Lung (tissue), 12 donors: ENCODE data around the gene DNAJC30. TPM values are rescaled to one million over a fixed set of nuclear protein-coding genes. Genes with fewer than 3 reads are reported as not detected.
"Not testable (repeated sequence)": the region's sequence is repeated elsewhere in the genome, so short reads cannot be mapped to it uniquely, and the experiment has no call there.

Experiments
- ATAC-seq: fragments of 200-7000 bp; cut with Tn5 transposase; one replicate; pipeline ENCODE4 v1.9.1; 2020; ENCODE audit warnings: moderate number of reproducible peaks; ENCODE audit not compliant: insufficient read depth, low FRiP score
- DNase-seq, 3 donors: peaks; one replicate each; pipeline ENCODE4 v3.0.0-alpha.2; 2013 to 2017
- H3K27ac ChIP-seq, 2 donors: one replicate each; pipeline ENCODE4 v1.5.1; 2013; ENCODE audit warnings: mild to moderate bottlenecking in 2 of 2, moderate library complexity in 2 of 2, control low read depth in 1 of 2, inconsistent platforms in 1 of 2, low read depth in 1 of 2, low read length in 1 of 2
- H3K27me3 ChIP-seq, 3 donors: one replicate each; pipeline ENCODE4 v1.5.1; 2013; ENCODE audit warnings: low read length in 2 of 3; ENCODE audit not compliant: control insufficient read depth in 3 of 3, insufficient read depth in 3 of 3
- H3K36me3 ChIP-seq, 4 donors: one replicate each; pipeline ENCODE4 v1.5.1; 2013; ENCODE audit warnings: low read length in 4 of 4, mild to moderate bottlenecking in 1 of 4, moderate library complexity in 1 of 4; ENCODE audit not compliant: control insufficient read depth in 4 of 4, insufficient read depth in 4 of 4
- H3K4me1 ChIP-seq, 5 donors: one replicate each; pipeline ENCODE4 v1.5.1; 2013; ENCODE audit warnings: low read length in 5 of 5, mild to moderate bottlenecking in 2 of 5, moderate library complexity in 1 of 5; ENCODE audit not compliant: control insufficient read depth in 5 of 5, insufficient read depth in 5 of 5
- H3K4me3 ChIP-seq: one replicate; pipeline ENCODE4 v1.5.1; 2013; ENCODE audit warnings: mild to moderate bottlenecking, control low read depth, moderate library complexity
- H3K9ac ChIP-seq, 2 donors: one replicate each; pipeline ENCODE4 v1.5.1; 2013; ENCODE audit warnings: low read length in 2 of 2, control low read depth in 1 of 2; ENCODE audit not compliant: insufficient read depth in 1 of 2
- H3K9me3 ChIP-seq, 4 donors: one replicate each; pipeline ENCODE4 v1.5.1; 2013; ENCODE audit warnings: low read length in 3 of 4, mild to moderate bottlenecking in 1 of 4, moderate library complexity in 1 of 4; ENCODE audit not compliant: control insufficient read depth in 4 of 4, insufficient read depth in 3 of 4
- CTCF ChIP-seq: IDR thresholded peaks from 2 replicates; pipeline ENCODE4 v1.5.1; 2012; ENCODE audit warnings: mild to moderate bottlenecking; ENCODE audit errors: control extremely low read depth, extremely low read depth
- WGBS, 2 donors: extraction: QIAGEN DNeasy Blood & Tissue Kit; methylation state at CpG; one replicate each; pipeline ENCODE4 v1.1.7; 2013; 5-methylcytosine and 5-hydroxymethylcytosine counted together
- polyA plus RNA-seq, 2 donors: library from polyadenylated mRNA; stranded (reverse); fragments of 200-250 nt; gene quantifications; one replicate each; pipeline ENCODE4 v1.2.1, GENCODE V29; 2013
- total RNA-seq, 2 donors: library from RNA; depleted of rRNA in 1 of 2; stranded (reverse); fragments of >200 nt in 1 of 2; gene quantifications; one replicate each; pipeline ENCODE4 v1.2.1, GENCODE V29; 2014 to 2021
- donor health status: control.
- donor health status: control.
- donor health status: Bipolar disorder and iron deficiency.
- donor health status: healthy.
- donor health status: DM: yes; HTN: yes; CAD: no.

The DNAJC30 gene
- total and polyA plus RNA-seq, 4 donors = 5.3 to 14.4 (median 9.1) TPM

DNA sequence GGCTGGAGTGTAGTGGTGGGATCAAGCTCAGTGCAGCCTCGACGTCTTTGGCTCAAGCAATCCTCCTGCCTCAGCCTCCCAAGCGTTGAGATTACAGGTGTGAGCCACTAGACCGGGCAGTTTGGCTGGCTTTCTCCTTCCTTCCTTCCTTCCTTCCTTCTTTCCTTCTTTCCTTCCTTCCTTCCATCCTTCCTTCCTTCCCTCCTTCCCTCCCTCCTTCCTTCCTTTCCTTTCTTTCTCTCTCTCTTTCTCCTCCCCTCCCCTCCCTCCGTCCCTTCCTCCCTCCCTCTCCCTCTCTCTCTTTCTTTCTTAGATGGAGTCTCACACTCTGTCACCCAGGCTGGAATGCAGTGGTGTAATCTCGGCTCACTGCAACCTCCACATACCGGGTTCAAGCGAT lies 23.3 kb downstream of the DNAJC30 start:
- Histone ChIP-seq H3K4me3 (no peak overlapping the region), H3K27ac (no peak overlapping the region), H3K4me1 (no peaks in the 10 kb centered on the region), H3K36me3 (no peaks in the 10 kb centered on the region), H3K9ac (no peak overlapping the region), H3K27me3 (no peaks in the 10 kb centered on the region), H3K9me3 (peaks cover 0 to 7% (median 4%) of the 10 kb centered on the region in 4 donors)
- TF ChIP-seq CTCF = no peak
- no peak for DNase-seq
- ATAC-seq = no peak
- 63% methylated on average over 8 of the region's 8 CpGs for WGBS, 2 donors

DNA sequence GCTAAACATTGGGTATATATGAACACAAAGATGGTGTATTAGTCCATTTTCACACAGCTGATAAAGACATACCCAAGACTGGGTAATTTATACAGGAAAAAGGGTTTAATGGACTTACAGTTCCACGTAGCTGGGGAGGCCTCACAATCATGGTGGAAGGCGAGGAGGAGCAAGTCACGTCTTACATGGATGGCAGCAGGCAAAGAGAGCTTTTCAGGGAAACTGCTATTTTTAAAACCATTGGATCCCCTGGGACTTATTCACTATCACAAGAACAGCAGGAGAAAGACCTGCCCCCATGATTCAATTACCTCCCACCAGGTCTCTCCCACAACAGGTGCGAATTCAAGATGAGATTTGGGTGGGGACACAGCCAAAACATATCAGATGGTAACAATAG lies 27.9 kb downstream of the DNAJC30 start:
- not testable (repeated sequence) for DNase-seq, H3K27ac ChIP-seq, H3K27me3 ChIP-seq, H3K4me3 ChIP-seq, ATAC-seq, H3K9me3 ChIP-seq, H3K4me1 ChIP-seq, H3K9ac ChIP-seq, H3K36me3 ChIP-seq
- WGBS, 2 donors = 78 to 85% methylated on average over 4 of the region's 4 CpGs

DNA sequence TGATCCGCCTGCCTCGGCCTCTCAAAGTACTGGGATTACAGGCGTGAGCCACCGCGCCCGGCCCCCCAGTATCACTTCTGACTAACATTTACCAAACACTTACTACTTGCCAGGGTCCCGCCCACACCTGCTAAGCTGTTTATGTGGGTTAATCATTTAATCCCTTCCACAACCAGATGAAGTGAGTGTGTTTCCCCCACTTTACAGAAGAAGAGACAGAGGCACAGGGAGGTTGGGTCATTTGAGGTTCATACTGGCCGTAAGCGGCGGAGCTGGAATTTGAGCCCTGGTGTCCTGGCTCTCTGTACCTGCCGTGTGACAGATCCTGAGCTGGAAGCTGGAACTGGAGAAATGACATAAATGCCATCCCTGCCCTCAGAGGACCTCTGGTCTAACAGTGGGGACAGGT lies 30.7 kb downstream of the DNAJC30 start:
- TF ChIP-seq CTCF = no peak
- Histone ChIP-seq H3K9ac (no peak overlapping the region), H3K9me3 (no peaks in the 10 kb centered on the region), H3K4me1 (peaks cover 0 to 5% (median 0%) of the 10 kb centered on the region in 5 donors), H3K27me3 (peaks cover 0 to 21% (median 18%) of the 10 kb centered on the region in 3 donors), H3K36me3 (no peaks in the 10 kb centered on the region), H3K27ac (no peak overlapping the region), H3K4me3 (no peak overlapping the region)
- no peak for DNase-seq
- 71 to 85% methylated on average over 11 of the region's 11 CpGs for WGBS, 2 donors
- ATAC-seq = no peak

DNA sequence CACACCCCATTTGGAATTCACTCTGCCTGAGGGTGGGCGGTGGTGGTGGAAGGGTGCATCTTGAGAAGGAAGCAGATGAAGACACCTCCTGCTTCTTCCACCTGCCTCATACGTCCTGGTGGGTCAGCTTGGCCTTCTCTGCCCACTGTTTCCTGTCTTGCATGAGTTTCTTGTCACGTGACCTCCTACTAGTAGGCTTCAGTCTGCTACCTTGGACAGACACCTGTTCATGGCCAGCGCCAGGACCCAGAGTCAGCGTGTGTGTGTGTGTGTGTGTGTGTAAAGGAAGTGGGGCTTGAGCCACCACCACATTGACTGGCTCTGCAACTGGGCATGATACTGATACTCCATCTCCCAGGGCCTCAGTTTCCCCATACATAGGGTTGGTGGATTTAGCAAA lies 32.7 kb downstream of the DNAJC30 start:
- no peak for TF ChIP-seq CTCF
- H3K36me3 ChIP-seq = no peaks in the 10 kb centered on the region
- no peaks in the 10 kb centered on the region for H3K9me3 ChIP-seq
- no peak overlapping the region for H3K9ac ChIP-seq
- H3K4me3 ChIP-seq = no peak overlapping the region
- peaks cover 0 to 25% (median 18%) of the 10 kb centered on the region in 3 donors for H3K27me3 ChIP-seq
- WGBS, 2 donors = 52 to 63% methylated on average over 5 of the region's 5 CpGs
- no peak for DNase-seq
- no peak for ATAC-seq
- peaks cover 0 to 5% (median 0%) of the 10 kb centered on the region in 5 donors for H3K4me1 ChIP-seq
- no peak overlapping the region for H3K27ac ChIP-seq
